PC-9 (cell line): ENCODE results near the gene BEX3. TPM values are rescaled to one million over a fixed set of nuclear protein-coding genes. Genes with fewer than 3 reads are reported as not detected.

Experiments used
- BruUV-seq: library from RNA; stranded (reverse); fragments of 400-500 nt; replicated peaks from 2 replicates; lab custom pipeline; 2021; lab: Mats Ljungman, UMichigan
- CTCF ChIA-PET: fragments of 300-600 bp; sonication (Branson Sonifier 250); formaldehyde crosslinking; loops from one replicate; lab custom pipeline; 2022; ENCODE audit warnings: antibody characterized with exemption; lab: Charles Lee
- POLR2A ChIA-PET: fragments of 300-600 bp; sonication (Branson Sonifier 250); formaldehyde crosslinking; loops from one replicate; lab custom pipeline; 2022; ENCODE audit warnings: antibody characterized with exemption; ENCODE audit not compliant: unreplicated experiment; lab: Charles Lee
- DNase-seq, 2 experiments: peaks; one replicate each; pipeline versions ENCODE4 v3.0.0 to v3.0.0-alpha.2; 2015 to 2022; ENCODE audit warnings: mixed read lengths in 1 of 2
- H2AFZ ChIP-seq: fragments of 200-600 bp; sonication (generic); 2 replicates; pipeline ENCODE4 v1.8.1; 2017; ENCODE audit warnings: antibody characterized with exemption
- H3F3A ChIP-seq: fragments of 200-600 bp; sonication (generic); 2 replicates; pipeline ENCODE4 v1.8.1; 2017; ENCODE audit warnings: antibody characterized with exemption, mild to moderate bottlenecking, low read depth; ENCODE audit not compliant: insufficient read depth
- H3K27ac ChIP-seq: fragments of 200-600 bp; sonication (generic); 2 replicates; pipeline ENCODE4 v1.6.1; 2016; ENCODE audit warnings: mixed run types
- H3K27me3 ChIP-seq: fragments of 200-600 bp; sonication (generic); 2 replicates; pipeline ENCODE4 v1.6.1; 2016; ENCODE audit warnings: low read depth, mixed run types; ENCODE audit not compliant: insufficient read depth
- H3K36me3 ChIP-seq: fragments of 200-600 bp; sonication (generic); 2 replicates; pipeline ENCODE4 v1.6.1; 2016; ENCODE audit warnings: low read depth, mixed run types
- H3K4me1 ChIP-seq: fragments of 200-600 bp; sonication (generic); replicated peaks from 2 replicates; pipeline ENCODE4 v1.6.1; 2016; ENCODE audit warnings: mixed run types; ENCODE audit not compliant: insufficient read depth
- H3K4me2 ChIP-seq: fragments of 200-600 bp; sonication (generic); 2 replicates; pipeline ENCODE4 v1.6.1; 2017; ENCODE audit warnings: mixed run types
- H3K4me3 ChIP-seq: fragments of 200-600 bp; sonication (generic); 2 replicates; pipeline ENCODE4 v1.6.1; 2016; ENCODE audit warnings: mixed run types
- H3K79me2 ChIP-seq: fragments of 200-600 bp; sonication (generic); 2 replicates; pipeline ENCODE4 v1.6.1; 2017; ENCODE audit warnings: low read depth, mixed run types
- H3K9me2 ChIP-seq: fragments of 200-600 bp; sonication (generic); 2 replicates; pipeline ENCODE4 v1.8.1; 2017; ENCODE audit warnings: mild to moderate bottlenecking; ENCODE audit not compliant: insufficient read depth
- H3K9me3 ChIP-seq: fragments of 200-600 bp; sonication (generic); 2 replicates; pipeline ENCODE4 v1.8.1; 2016; ENCODE audit warnings: low read depth; ENCODE audit not compliant: insufficient read depth
- H4K20me1 ChIP-seq: fragments of 200-600 bp; sonication (generic); 2 replicates; pipeline ENCODE4 v1.8.1; 2017; ENCODE audit not compliant: insufficient read depth
- CTCF ChIP-seq: fragments of 200-600 bp; sonication (generic); conservative IDR thresholded peaks from 2 replicates; pipeline ENCODE4 v1.6.1; 2017; ENCODE audit warnings: mixed run types, antibody characterized with exemption, mild to moderate bottlenecking, moderate library complexity
- EZH2 ChIP-seq: fragments of 200-600 bp; sonication (generic); IDR thresholded peaks from 2 replicates; pipeline ENCODE4 v1.8.0; 2017; ENCODE audit warnings: antibody characterized with exemption, low read depth
- intact Hi-C: fragments of 100-400 bp; cut with micrococcal nuclease; formaldehyde crosslinking; loops from one replicate; pipeline ENCODE4 v1.10.0; 2022; ENCODE audit not compliant: unreplicated experiment
- total RNA-seq: library from RNA; stranded (reverse); gene quantifications from 2 replicates; pipeline ENCODE4 v1.2.3, GENCODE V29; 2021

BEX3 gene
- total RNA-seq, 1 experiment from 2014 or later = 120 TPM

- no peak overlapping the region for H2AFZ ChIP-seq
- no peaks in the 10 kb centered on the region for H3K9me2 ChIP-seq
- POLR2A ChIA-PET = no interaction called here
- H3K36me3 ChIP-seq = no peaks in the 10 kb centered on the region
- BruUV-seq = no TSS peak
- H3K9me3 ChIP-seq = no peaks in the 10 kb centered on the region
- CTCF ChIA-PET = no interaction called here
- intact Hi-C loops = no loop called here
- no peaks in the 10 kb centered on the region for H3K27me3 ChIP-seq
- TF ChIP-seq CTCF (no peak), EZH2 (no peak)
- DNase-seq = no peak
- no peak overlapping the region for H3K27ac ChIP-seq
- H4K20me1 ChIP-seq = no peaks in the 10 kb centered on the region
- H3K4me2 ChIP-seq = no peak overlapping the region
- H3K4me3 ChIP-seq = no peak overlapping the region
- no peaks in the 10 kb centered on the region for H3F3A ChIP-seq
- no peaks in the 10 kb centered on the region for H3K4me1 ChIP-seq
- no peaks in the 10 kb centered on the region for H3K79me2 ChIP-seq
Observed at GRCh38 chrX:103338663-103339062, 37.7 kb upstream of the BEX3 start.

- Histone ChIP-seq H3F3A (no peaks in the 10 kb centered on the region), H3K9me2 (no peaks in the 10 kb centered on the region), H3K79me2 (no peaks in the 10 kb centered on the region), H3K4me3 (no peak overlapping the region), H3K4me1 (no peaks in the 10 kb centered on the region), H2AFZ (no peak overlapping the region), H3K4me2 (no peak overlapping the region), H4K20me1 (no peaks in the 10 kb centered on the region), H3K36me3 (no peaks in the 10 kb centered on the region), H3K27me3 (no peaks in the 10 kb centered on the region), H3K27ac (no peak overlapping the region), H3K9me3 (no peaks in the 10 kb centered on the region)
- ChIA-PET POLR2A (no interaction called here), CTCF (interaction anchor here (0.6 kb wide), 2 partner anchors 24 to 286 kb away, joined by 3 to 9 read pairs; partner anchors contain the start of gene TCEAL1)
- DNase-seq = peak; percentile 31 to 37
- intact Hi-C loops = loop anchor here (1.0 to 10.0 kb wide), 2 partner anchors 121 to 128 kb away; partner anchors contain the start of gene BEX4
- TF ChIP-seq EZH2 = no peak
- peak; percentile 79 for TF ChIP-seq CTCF
- BruUV-seq = no TSS peak
Observed at GRCh38 chrX:103343105-103343504, 33.2 kb upstream of the BEX3 start.

GRCh38 chrX:103344606-103345005 is 31.7 kb upstream of the BEX3 start:
- no TSS peak for BruUV-seq
- intact Hi-C loops = loop anchor here (10.0 kb wide), 1 partner anchor 130 kb away; the partner anchor contains the start of gene BEX4
- H3K4me2 ChIP-seq = no peak overlapping the region
- no peaks in the 10 kb centered on the region for H3K9me3 ChIP-seq
- H3K4me1 ChIP-seq = no peaks in the 10 kb centered on the region
- H3K36me3 ChIP-seq = no peaks in the 10 kb centered on the region
- no peaks in the 10 kb centered on the region for H4K20me1 ChIP-seq
- H3K9me2 ChIP-seq = no peaks in the 10 kb centered on the region
- no peak overlapping the region for H3K27ac ChIP-seq
- ChIA-PET CTCF (no interaction called here), POLR2A (no interaction called here)
- H3K27me3 ChIP-seq = no peaks in the 10 kb centered on the region
- H3F3A ChIP-seq = no peaks in the 10 kb centered on the region
- H2AFZ ChIP-seq = no peak overlapping the region
- DNase-seq = no peak
- TF ChIP-seq CTCF = no peak
- TF ChIP-seq EZH2 = no peak
- no peaks in the 10 kb centered on the region for H3K79me2 ChIP-seq
- no peak overlapping the region for H3K4me3 ChIP-seq
